ENCODE measurements around the gene LASP1NB.

Gene LASP1NB

DNA sequence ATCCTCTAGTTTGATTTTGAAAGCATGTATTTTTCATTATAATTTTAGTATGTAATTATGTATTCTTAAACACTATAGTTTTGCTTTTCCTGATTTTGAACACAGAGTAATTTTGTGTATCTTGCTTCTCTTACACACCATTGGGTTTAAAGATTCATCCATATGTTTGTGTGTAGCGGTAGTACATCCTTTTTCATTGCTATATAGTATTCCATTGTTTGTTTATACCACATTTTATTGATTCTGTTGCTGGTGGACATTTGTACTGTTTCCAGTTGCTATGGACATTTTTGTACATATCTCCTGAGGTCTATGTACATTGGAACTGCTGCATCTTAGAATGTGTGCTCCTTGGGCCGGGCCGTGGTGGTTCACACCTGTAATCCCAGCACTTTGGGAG, 20.5 kb upstream of the LASP1NB start:
- intact Hi-C loops (cut with micrococcal nuclease) = no loop called here
- Histone ChIP-seq H2AK5ac (ENCODE audit: low read depth, low read length) (no peak overlapping the region), H2AFZ (replicated peaks; ENCODE audit: low read length, poor library complexity) (no peak overlapping the region), H3K27ac (ENCODE audit: insufficient read depth, low read length) (no peak overlapping the region), H4K5ac (ENCODE audit: low read depth, low read length) (no peak overlapping the region), H3K27me3 (ENCODE audit: control insufficient read depth, insufficient read depth, low read length) (no peaks in the 10 kb centered on the region), H3K18ac (ENCODE audit: low read depth, low read length) (no peak overlapping the region), H3K79me1 (ENCODE audit: low read depth in 1 of 2, low read length in 2 of 2) (peaks cover 27 to 85% of the 10 kb centered on the region in 2 experiments), H3K36me3 (ENCODE audit: control insufficient read depth, insufficient read depth, low read length) (peaks cover 54% of the 10 kb centered on the region), H3K14ac (replicated peaks; ENCODE audit: low read depth, low read length) (no peak overlapping the region), H3K9me3 (ENCODE audit: control insufficient read depth, insufficient read depth, low read length) (no peaks in the 10 kb centered on the region), H4K8ac (ENCODE audit: low read depth in 2 of 2, low read length in 2 of 2) (no peak overlapping the region), H3K4me1 (ENCODE audit: control insufficient read depth, insufficient read depth, low read length) (peaks cover 14% of the 10 kb centered on the region), H3K4ac (ENCODE audit: low read depth, low read length) (no peak overlapping the region), H3K9ac (ENCODE audit: low read depth, low read length) (no peak overlapping the region), H3K9me1 (ENCODE audit: insufficient read depth, low read length) (peaks cover 37% of the 10 kb centered on the region), H3K23ac (ENCODE audit: low read depth, low read length) (no peak overlapping the region), H4K20me1 (ENCODE audit: insufficient read depth, low read length) (peaks cover 95% of the 10 kb centered on the region), H2BK20ac (ENCODE audit: low read depth, low read length) (no peak overlapping the region), H3K4me2 (ENCODE audit: low read depth, low read length) (no peak overlapping the region), H4K91ac (ENCODE audit: insufficient read depth, low read depth, low read length) (no peak overlapping the region), H2BK120ac (ENCODE audit: low read depth, low read length) (no peak overlapping the region), H2BK15ac (ENCODE audit: low read depth, low read length) (no peak overlapping the region), H2BK5ac (ENCODE audit: low read depth, low read length, poor library complexity, severe bottlenecking) (no peak overlapping the region), H2AK9ac (replicated peaks; ENCODE audit: low read depth, low read length, poor library complexity) (no peak overlapping the region), H3K4me3 (ENCODE audit: insufficient read depth, low read depth, low read length) (no peak overlapping the region), H3K56ac (ENCODE audit: extremely low read depth, insufficient read depth, low read length) (no peak overlapping the region)
- dilution Hi-C loops (cut with HindIII; ENCODE audit: low sequenced_read_pairs, unreplicated experiment) = no loop called here
- TF ChIP-seq CHD1 (IDR thresholded peaks at IDR 0.05; ENCODE audit: low read depth, low read length) = no peak
- TF ChIP-seq RCOR1 (IDR thresholded peaks at IDR 0.05; ENCODE audit: insufficient replicate concordance, low read length) = no peak
- no peak for TF ChIP-seq MXI1 (IDR thresholded peaks at IDR 0.05; ENCODE audit: borderline replicate concordance, low read depth, low read length)
- no peak for TF ChIP-seq MAZ (IDR thresholded peaks at IDR 0.05; ENCODE audit: borderline replicate concordance, low read depth, low read length)
- no peak for TF ChIP-seq POLR2A (IDR thresholded peaks at IDR 0.05; ENCODE audit: low read depth, low read length)
- TF ChIP-seq CEBPB (IDR thresholded peaks at IDR 0.05; ENCODE audit: low read depth, low read length) = no peak
- no peak for TF ChIP-seq NFE2L2 (IDR thresholded peaks at IDR 0.05; ENCODE audit: low read depth, low read length)
- TF ChIP-seq RFX5 (IDR thresholded peaks at IDR 0.05; ENCODE audit: low read depth, low read length) = no peak
- TF ChIP-seq BHLHE40 (IDR thresholded peaks at IDR 0.05; ENCODE audit: low read depth, low read length) = no peak
- no peak for TF ChIP-seq MAFK (IDR thresholded peaks at IDR 0.05; ENCODE audit: low read depth, low read length)
- TF ChIP-seq FOS (IDR thresholded peaks at IDR 0.05; ENCODE audit: low read depth, low read length) = no peak
- TF ChIP-seq SMC3 (IDR thresholded peaks at IDR 0.05; ENCODE audit: low read depth, low read length) = no peak
- no peak for TF ChIP-seq RAD21 (IDR thresholded peaks at IDR 0.05; ENCODE audit: low read length)
- TF ChIP-seq, protein P1, sequence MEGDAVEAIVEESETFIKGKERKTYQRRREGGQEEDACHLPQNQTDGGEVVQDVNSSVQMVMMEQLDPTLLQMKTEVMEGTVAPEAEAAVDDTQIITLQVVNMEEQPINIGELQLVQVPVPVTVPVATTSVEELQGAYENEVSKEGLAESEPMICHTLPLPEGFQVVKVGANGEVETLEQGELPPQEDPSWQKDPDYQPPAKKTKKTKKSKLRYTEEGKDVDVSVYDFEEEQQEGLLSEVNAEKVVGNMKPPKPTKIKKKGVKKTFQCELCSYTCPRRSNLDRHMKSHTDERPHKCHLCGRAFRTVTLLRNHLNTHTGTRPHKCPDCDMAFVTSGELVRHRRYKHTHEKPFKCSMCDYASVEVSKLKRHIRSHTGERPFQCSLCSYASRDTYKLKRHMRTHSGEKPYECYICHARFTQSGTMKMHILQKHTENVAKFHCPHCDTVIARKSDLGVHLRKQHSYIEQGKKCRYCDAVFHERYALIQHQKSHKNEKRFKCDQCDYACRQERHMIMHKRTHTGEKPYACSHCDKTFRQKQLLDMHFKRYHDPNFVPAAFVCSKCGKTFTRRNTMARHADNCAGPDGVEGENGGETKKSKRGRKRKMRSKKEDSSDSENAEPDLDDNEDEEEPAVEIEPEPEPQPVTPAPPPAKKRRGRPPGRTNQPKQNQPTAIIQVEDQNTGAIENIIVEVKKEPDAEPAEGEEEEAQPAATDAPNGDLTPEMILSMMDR (conservative IDR thresholded peaks at IDR 0.05; ENCODE audit: low read depth, low read length) = no peak
- TF ChIP-seq, protein P2, sequence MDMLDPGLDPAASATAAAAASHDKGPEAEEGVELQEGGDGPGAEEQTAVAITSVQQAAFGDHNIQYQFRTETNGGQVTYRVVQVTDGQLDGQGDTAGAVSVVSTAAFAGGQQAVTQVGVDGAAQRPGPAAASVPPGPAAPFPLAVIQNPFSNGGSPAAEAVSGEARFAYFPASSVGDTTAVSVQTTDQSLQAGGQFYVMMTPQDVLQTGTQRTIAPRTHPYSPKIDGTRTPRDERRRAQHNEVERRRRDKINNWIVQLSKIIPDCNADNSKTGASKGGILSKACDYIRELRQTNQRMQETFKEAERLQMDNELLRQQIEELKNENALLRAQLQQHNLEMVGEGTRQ (IDR thresholded peaks at IDR 0.05; ENCODE audit: low read depth, low read length) = no peak
- WGBS, 2 experiments (ENCODE audit: extremely low coverage in 2 of 2, insufficient read length in 1 of 2) = 90% methylated on average over 2 of the region's 3 CpGs; no CpG with 5 or more reads in 1 of the 2 experiments
- no TSS peak for BruUV-seq (replicated peaks)
- POLR2A ChIA-PET (ENCODE audit: unreplicated experiment) = no interaction called here
- CTCF ChIA-PET = no interaction called here
- in situ Hi-C loops (cut with MboI; ENCODE audit: low sequenced_read_pairs) = no loop called here
- ATAC-seq (ENCODE audit: low read depth) (no peak), DNase-seq (no peak)

Measured in IMR-90 (cell line).